ENCODE data around the gene WDR93. TPM values are rescaled to one million over a fixed set of nuclear protein-coding genes. Genes with fewer than 3 reads are reported as not detected.

Gene WDR93
- total RNA-seq, 1 experiment from 2014 or later = 0.16 TPM

- peaks cover 12% of the 10 kb centered on the region; the same call in 1 of the 2 replicates for H3K4me1 ChIP-seq
- Mint-ChIP-seq H3K4me3 (ENCODE audit: unreplicated experiment) (no peak overlapping the region), H3K4me1 (ENCODE audit: low read depth, unreplicated experiment) (no peaks in the 10 kb centered on the region), H3K36me3 (ENCODE audit: insufficient read depth, unreplicated experiment) (no peaks in the 10 kb centered on the region), H3K9me3 (ENCODE audit: unreplicated experiment) (no peaks in the 10 kb centered on the region), H3K27me3 (ENCODE audit: insufficient read depth, unreplicated experiment) (peaks cover 4% of the 10 kb centered on the region), H3K27ac (ENCODE audit: unreplicated experiment) (no peak overlapping the region)
- TF ChIP-seq CTCF (IDR thresholded peaks at IDR 0.05; ENCODE audit: insufficient read depth in 1 of 2, low read depth in 1 of 2, low read length in 1 of 2, severe bottlenecking in 1 of 2, unreplicated experiment in 1 of 2) = no peak
- intact Hi-C loops (cut with micrococcal nuclease; ENCODE audit: unreplicated experiment) = no loop called here
- no TSS peak for BruUV-seq (replicated peaks)
- H3K4me3 ChIP-seq (ENCODE audit: low read depth, low read length) = no peak overlapping the region
- no peak for DNase-seq
- no peaks in the 10 kb centered on the region for H3K36me3 ChIP-seq (ENCODE audit: control insufficient read depth, insufficient read depth, low read length)
- no peaks in the 10 kb centered on the region for H3K27me3 ChIP-seq (replicated peaks; ENCODE audit: control insufficient read depth, insufficient read depth, low read length)
- POLR2A ChIA-PET = no interaction called here
- H3K9me3 ChIP-seq = no peaks in the 10 kb centered on the region
- CTCF ChIA-PET = no interaction called here
Observed at GRCh38 chr15:89668171-89668570, 22.4 kb upstream of the WDR93 start.

- Mint-ChIP-seq H3K4me3 (ENCODE audit: unreplicated experiment) (no peak overlapping the region), H3K9me3 (ENCODE audit: unreplicated experiment) (no peaks in the 10 kb centered on the region), H3K4me1 (ENCODE audit: low read depth, unreplicated experiment) (no peaks in the 10 kb centered on the region), H3K36me3 (ENCODE audit: insufficient read depth, unreplicated experiment) (no peaks in the 10 kb centered on the region), H3K27ac (ENCODE audit: unreplicated experiment) (no peak overlapping the region), H3K27me3 (ENCODE audit: insufficient read depth, unreplicated experiment) (peaks cover 2% of the 10 kb centered on the region)
- DNase-seq = no peak
- Histone ChIP-seq H3K9me3 (no peaks in the 10 kb centered on the region), H3K36me3 (ENCODE audit: control insufficient read depth, insufficient read depth, low read length) (no peaks in the 10 kb centered on the region), H3K27me3 (replicated peaks; ENCODE audit: control insufficient read depth, insufficient read depth, low read length) (no peaks in the 10 kb centered on the region), H3K4me3 (ENCODE audit: low read depth, low read length) (no peak overlapping the region), H3K4me1 (peaks cover 12% of the 10 kb centered on the region; the same call in 1 of the 2 replicates)
- BruUV-seq (replicated peaks) = no TSS peak
- CTCF ChIA-PET = no interaction called here
- POLR2A ChIA-PET = no interaction called here
- intact Hi-C loops (cut with micrococcal nuclease; ENCODE audit: unreplicated experiment) = no loop called here
- no peak for TF ChIP-seq CTCF (IDR thresholded peaks at IDR 0.05; ENCODE audit: insufficient read depth in 1 of 2, low read depth in 1 of 2, low read length in 1 of 2, severe bottlenecking in 1 of 2, unreplicated experiment in 1 of 2)
Observed at GRCh38 chr15:89669309-89669865, 21.2 kb upstream of the WDR93 start.

GRCh38 chr15:89669941-89670340 is 20.7 kb upstream of the WDR93 start:
- H3K27me3 ChIP-seq (replicated peaks; ENCODE audit: control insufficient read depth, insufficient read depth, low read length) = no peaks in the 10 kb centered on the region
- TF ChIP-seq CTCF (IDR thresholded peaks at IDR 0.05; ENCODE audit: insufficient read depth in 1 of 2, low read depth in 1 of 2, low read length in 1 of 2, severe bottlenecking in 1 of 2, unreplicated experiment in 1 of 2) = no peak
- H3K36me3 ChIP-seq (ENCODE audit: control insufficient read depth, insufficient read depth, low read length) = no peaks in the 10 kb centered on the region
- intact Hi-C loops (cut with micrococcal nuclease; ENCODE audit: unreplicated experiment) = no loop called here
- H3K4me3 ChIP-seq (ENCODE audit: low read depth, low read length) = no peak overlapping the region
- POLR2A ChIA-PET = no interaction called here
- peaks cover 12% of the 10 kb centered on the region; the same call in 1 of the 2 replicates for H3K4me1 ChIP-seq
- no peak for DNase-seq
- no peaks in the 10 kb centered on the region for H3K9me3 ChIP-seq
- CTCF ChIA-PET = no interaction called here
- BruUV-seq (replicated peaks) = no TSS peak
- Mint-ChIP-seq H3K36me3 (ENCODE audit: insufficient read depth, unreplicated experiment) (no peaks in the 10 kb centered on the region), H3K9me3 (ENCODE audit: unreplicated experiment) (no peaks in the 10 kb centered on the region), H3K4me3 (ENCODE audit: unreplicated experiment) (no peak overlapping the region), H3K27me3 (ENCODE audit: insufficient read depth, unreplicated experiment) (no peaks in the 10 kb centered on the region), H3K4me1 (ENCODE audit: low read depth, unreplicated experiment) (no peaks in the 10 kb centered on the region), H3K27ac (ENCODE audit: unreplicated experiment) (no peak overlapping the region)

Measured in Caco-2 (cell line).